Measurements from ENCODE around the gene ZC2HC1B. TPM values are rescaled to one million over a fixed set of nuclear protein-coding genes. Genes with fewer than 3 reads are reported as not detected.

Gene ZC2HC1B
- total and polyA plus RNA-seq, 10 of the 15 experiments (the other 5 are each of a cell fraction or from before 2014, with no cell fraction given), result 0.09 to 0.36 (median 0.31) TPM; not detected in 5

DNA sequence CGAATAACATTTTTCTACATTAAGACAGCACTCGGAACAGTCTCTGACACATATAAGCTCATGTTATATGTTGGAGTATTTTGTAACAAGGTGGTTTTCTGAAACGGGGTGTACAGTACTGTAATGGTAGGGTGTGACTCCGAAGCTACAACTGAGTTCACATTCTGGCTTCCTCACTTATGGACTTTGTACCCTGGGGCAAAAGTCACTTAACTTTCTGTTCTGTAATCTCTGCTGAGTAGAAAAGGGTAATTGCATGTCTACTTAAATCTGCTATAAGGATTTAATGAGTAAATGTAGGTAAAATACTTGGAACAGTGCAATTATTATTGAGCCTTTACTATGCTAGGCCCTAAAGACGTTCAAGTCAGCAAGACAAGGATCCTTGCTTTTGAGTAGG lies 25.9 kb upstream of the ZC2HC1B start:
- intact Hi-C loops (cut with micrococcal nuclease; ENCODE audit: unreplicated experiment), result no loop called here
- Histone ChIP-seq H2AFZ (ENCODE audit: control insufficient read depth, low read depth, low read length) (no peak overlapping the region), H3K4me1 (ENCODE audit: control insufficient read depth, insufficient read depth, low read length) (no peaks in the 10 kb centered on the region), H3K36me3 (ENCODE audit: control insufficient read depth in 2 of 2, insufficient read depth in 2 of 2, low read length in 1 of 2) (no peaks in the 10 kb centered on the region), H3K27me3 (replicated peaks in 1 of 2; ENCODE audit: control insufficient read depth in 2 of 2, insufficient read depth in 2 of 2, low read length in 1 of 2) (no peaks in the 10 kb centered on the region), H3K9me3 (replicated peaks; ENCODE audit: control insufficient read depth, insufficient read depth, low read length) (no peaks in the 10 kb centered on the region; the same call in 2 of the 3 replicates), H4K20me1 (ENCODE audit: control insufficient read depth, insufficient read depth) (no peaks in the 10 kb centered on the region), H3K9ac (ENCODE audit: control insufficient read depth, insufficient read depth, low read length) (no peak overlapping the region), H3K27ac (ENCODE audit: control insufficient read depth, insufficient read depth) (no peak overlapping the region), H3K4me3 (no peak overlapping the region), H3K79me2 (ENCODE audit: control insufficient read depth, insufficient read depth, low read length) (peaks cover 3% of the 10 kb centered on the region), H3K4me2 (ENCODE audit: control insufficient read depth, insufficient read depth) (no peak overlapping the region)
- no peak for DNase-seq (ENCODE audit: low read depth, low spot score)
- no peak for ATAC-seq
- ChIA-PET POLR2A (no interaction called here), RAD21 (ENCODE audit: unreplicated experiment) (no interaction called here), CTCF (interaction anchor here (1.4 kb wide), 1 partner anchor 102 kb away, joined by 7 read pairs; no protein-coding TSS in a partner anchor), SMC1A (ENCODE audit: uncharacterized antibody, unreplicated experiment) (interaction anchor here (0.8 to 1.6 kb wide), 3 partner anchors 10 to 325 kb away, joined by 3 read pairs; no protein-coding TSS in a partner anchor)
- WGBS (ENCODE audit: insufficient coverage, insufficient replicate concordance, low lambda C conversion rate, missing lambda C conversion rate), result 34% methylated on average over 5 of the region's 5 CpGs
- in situ Hi-C loops (cut with MboI), result no loop called here
- no TSS peak for BruUV-seq (replicated peaks)
- TF ChIP-seq RAD51 (IDR thresholded peaks at IDR 0.05), result no peak
- TF ChIP-seq YY1 (IDR thresholded peaks at IDR 0.05; ENCODE audit: low read depth, low read length), result no peak
- TF ChIP-seq FOS (IDR thresholded peaks at IDR 0.05; ENCODE audit: borderline replicate concordance, extremely low read depth, insufficient read length), result no peak
- TF ChIP-seq ZNF274 (IDR thresholded peaks at IDR 0.05; ENCODE audit: insufficient read depth, insufficient read length), result no peak
- no peak for TF ChIP-seq STAT3 (IDR thresholded peaks at IDR 0.05; ENCODE audit: low read depth, low read length)
- no peak for TF ChIP-seq ZNF384 (IDR thresholded peaks at IDR 0.05; ENCODE audit: borderline replicate concordance, low read depth, low read length)
- TF ChIP-seq CHD1 (IDR thresholded peaks at IDR 0.05; ENCODE audit: low read depth, low read length), result no peak
- TF ChIP-seq HDGF (IDR thresholded peaks at IDR 0.05), result no peak
- TF ChIP-seq YBX1 (IDR thresholded peaks at IDR 0.05), result no peak
- TF ChIP-seq, protein P1, sequence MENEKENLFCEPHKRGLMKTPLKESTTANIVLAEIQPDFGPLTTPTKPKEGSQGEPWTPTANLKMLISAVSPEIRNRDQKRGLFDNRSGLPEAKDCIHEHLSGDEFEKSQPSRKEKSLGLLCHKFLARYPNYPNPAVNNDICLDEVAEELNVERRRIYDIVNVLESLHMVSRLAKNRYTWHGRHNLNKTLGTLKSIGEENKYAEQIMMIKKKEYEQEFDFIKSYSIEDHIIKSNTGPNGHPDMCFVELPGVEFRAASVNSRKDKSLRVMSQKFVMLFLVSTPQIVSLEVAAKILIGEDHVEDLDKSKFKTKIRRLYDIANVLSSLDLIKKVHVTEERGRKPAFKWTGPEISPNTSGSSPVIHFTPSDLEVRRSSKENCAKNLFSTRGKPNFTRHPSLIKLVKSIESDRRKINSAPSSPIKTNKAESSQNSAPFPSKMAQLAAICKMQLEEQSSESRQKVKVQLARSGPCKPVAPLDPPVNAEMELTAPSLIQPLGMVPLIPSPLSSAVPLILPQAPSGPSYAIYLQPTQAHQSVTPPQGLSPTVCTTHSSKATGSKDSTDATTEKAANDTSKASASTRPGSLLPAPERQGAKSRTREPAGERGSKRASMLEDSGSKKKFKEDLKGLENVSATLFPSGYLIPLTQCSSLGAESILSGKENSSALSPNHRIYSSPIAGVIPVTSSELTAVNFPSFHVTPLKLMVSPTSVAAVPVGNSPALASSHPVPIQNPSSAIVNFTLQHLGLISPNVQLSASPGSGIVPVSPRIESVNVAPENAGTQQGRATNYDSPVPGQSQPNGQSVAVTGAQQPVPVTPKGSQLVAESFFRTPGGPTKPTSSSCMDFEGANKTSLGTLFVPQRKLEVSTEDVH (IDR thresholded peaks at IDR 0.05; ENCODE audit: low read depth, partially characterized antibody), result no peak
- TF ChIP-seq, protein P2, sequence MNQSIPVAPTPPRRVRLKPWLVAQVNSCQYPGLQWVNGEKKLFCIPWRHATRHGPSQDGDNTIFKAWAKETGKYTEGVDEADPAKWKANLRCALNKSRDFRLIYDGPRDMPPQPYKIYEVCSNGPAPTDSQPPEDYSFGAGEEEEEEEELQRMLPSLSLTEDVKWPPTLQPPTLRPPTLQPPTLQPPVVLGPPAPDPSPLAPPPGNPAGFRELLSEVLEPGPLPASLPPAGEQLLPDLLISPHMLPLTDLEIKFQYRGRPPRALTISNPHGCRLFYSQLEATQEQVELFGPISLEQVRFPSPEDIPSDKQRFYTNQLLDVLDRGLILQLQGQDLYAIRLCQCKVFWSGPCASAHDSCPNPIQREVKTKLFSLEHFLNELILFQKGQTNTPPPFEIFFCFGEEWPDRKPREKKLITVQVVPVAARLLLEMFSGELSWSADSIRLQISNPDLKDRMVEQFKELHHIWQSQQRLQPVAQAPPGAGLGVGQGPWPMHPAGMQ (IDR thresholded peaks at IDR 0.05; ENCODE audit: borderline replicate concordance), result no peak
- no peak for TF ChIP-seq KLF5 (IDR thresholded peaks at IDR 0.05; ENCODE audit: partially characterized antibody)
- no peak for FAIRE-seq
